Erythroblast (primary cell): ENCODE measurements around the gene RAMACL.

Experiments
- GATA1 ChIP-seq: IDR thresholded peaks from 2 replicates; pipeline ENCODE4 v1.6.1; 2011; ENCODE audit warnings: low read depth, mild to moderate bottlenecking, control low read depth, low read length, moderate library complexity
- POLR2A ChIP-seq: IDR thresholded peaks from 2 replicates; pipeline ENCODE4 v1.6.1; 2011; ENCODE audit warnings: mild to moderate bottlenecking, low read length

DNA sequence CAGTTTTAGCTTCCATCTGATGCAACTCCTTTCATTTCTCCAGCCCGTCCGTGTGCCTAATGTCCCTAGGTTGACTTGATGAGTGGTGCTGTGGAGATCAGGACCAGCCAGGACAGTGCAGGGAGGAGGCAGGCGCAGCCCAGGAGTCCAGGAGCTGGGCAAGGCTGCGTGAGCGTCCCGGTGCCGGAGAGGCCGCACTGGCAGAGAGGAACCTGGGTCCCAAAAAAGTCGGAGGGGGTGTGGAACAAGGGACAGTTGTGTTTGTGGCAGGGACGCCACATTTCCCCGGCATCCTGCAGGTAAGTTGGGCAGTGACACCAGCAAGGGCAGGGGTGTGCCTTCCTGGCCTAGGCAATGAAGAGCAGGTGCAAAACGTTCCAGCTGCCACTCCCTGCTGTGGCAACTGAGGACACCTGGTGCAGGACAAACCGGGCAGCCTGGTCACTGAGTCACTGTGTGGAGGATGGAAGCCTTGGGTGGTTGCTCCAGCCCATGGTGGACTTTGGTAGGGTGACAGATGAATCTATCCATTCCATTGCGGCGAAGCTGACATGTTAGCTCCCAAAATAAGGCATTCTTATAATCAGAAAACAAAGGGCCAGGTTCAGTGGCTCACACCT lies 53.2 kb downstream of the RAMACL start:
- TF ChIP-seq POLR2A: no peak
- no peak for TF ChIP-seq GATA1
